GM12891 (cell line): ENCODE measurements around the gene ERO1A. TPM values are rescaled to one million over a fixed set of nuclear protein-coding genes. Genes with fewer than 3 reads are reported as not detected.
"Not testable (repeated sequence)": the region's sequence is repeated elsewhere in the genome, so short reads cannot be mapped to it uniquely, and the experiment has no call there.

ENCODE experiments used
- DNase-seq: peaks from one replicate; pipeline ENCODE4 v3.0.0; 2011; ENCODE audit warnings: low spot score; ENCODE audit not compliant: insufficient read length
- FAIRE-seq: peaks from 2 replicates; lab custom pipeline; 2011; peaks lifted over from hg19 to GRCh38; lab: Jason Lieb, UNC
- PAX5 ChIP-seq: IDR thresholded peaks from 2 replicates; pipeline ENCODE4 v1.6.1; 2011; ENCODE audit warnings: low read length, moderate library complexity, mild to moderate bottlenecking; ENCODE audit not compliant: insufficient read depth, severe bottlenecking
- POLR2A ChIP-seq: IDR thresholded peaks from 2 replicates; pipeline ENCODE4 v1.6.1; 2011; ENCODE audit warnings: low read depth, low read length, control low read depth
- POLR2AphosphoS5 ChIP-seq: IDR thresholded peaks from 2 replicates; pipeline ENCODE4 v1.6.1; 2011; ENCODE audit warnings: low read depth, low read length, control low read depth
- POU2F2 ChIP-seq: IDR thresholded peaks from 2 replicates; pipeline ENCODE4 v1.6.1; 2011; ENCODE audit warnings: low read depth, mild to moderate bottlenecking, control low read depth, low read length, moderate library complexity
- SPI1 ChIP-seq: IDR thresholded peaks from 2 replicates; pipeline ENCODE4 v1.6.1; 2011; ENCODE audit warnings: low read depth, low read length, control low read depth
- TAF1 ChIP-seq: IDR thresholded peaks from 2 replicates; pipeline ENCODE4 v1.6.1; 2011; ENCODE audit warnings: low read depth, low read length, control low read depth
- polyA plus RNA-seq: library from polyadenylated mRNA; unstranded; fragments of >200 nt; gene quantifications from one replicate; pipeline ENCODE4 v1.2.1, GENCODE V29; 2012; ENCODE audit warnings: low read depth, missing spikeins, inconsistent platforms; ENCODE audit not compliant: missing spikeins

ERO1A gene, protein sequence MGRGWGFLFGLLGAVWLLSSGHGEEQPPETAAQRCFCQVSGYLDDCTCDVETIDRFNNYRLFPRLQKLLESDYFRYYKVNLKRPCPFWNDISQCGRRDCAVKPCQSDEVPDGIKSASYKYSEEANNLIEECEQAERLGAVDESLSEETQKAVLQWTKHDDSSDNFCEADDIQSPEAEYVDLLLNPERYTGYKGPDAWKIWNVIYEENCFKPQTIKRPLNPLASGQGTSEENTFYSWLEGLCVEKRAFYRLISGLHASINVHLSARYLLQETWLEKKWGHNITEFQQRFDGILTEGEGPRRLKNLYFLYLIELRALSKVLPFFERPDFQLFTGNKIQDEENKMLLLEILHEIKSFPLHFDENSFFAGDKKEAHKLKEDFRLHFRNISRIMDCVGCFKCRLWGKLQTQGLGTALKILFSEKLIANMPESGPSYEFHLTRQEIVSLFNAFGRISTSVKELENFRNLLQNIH
- 26.7 TPM for polyA plus RNA-seq

DNA sequence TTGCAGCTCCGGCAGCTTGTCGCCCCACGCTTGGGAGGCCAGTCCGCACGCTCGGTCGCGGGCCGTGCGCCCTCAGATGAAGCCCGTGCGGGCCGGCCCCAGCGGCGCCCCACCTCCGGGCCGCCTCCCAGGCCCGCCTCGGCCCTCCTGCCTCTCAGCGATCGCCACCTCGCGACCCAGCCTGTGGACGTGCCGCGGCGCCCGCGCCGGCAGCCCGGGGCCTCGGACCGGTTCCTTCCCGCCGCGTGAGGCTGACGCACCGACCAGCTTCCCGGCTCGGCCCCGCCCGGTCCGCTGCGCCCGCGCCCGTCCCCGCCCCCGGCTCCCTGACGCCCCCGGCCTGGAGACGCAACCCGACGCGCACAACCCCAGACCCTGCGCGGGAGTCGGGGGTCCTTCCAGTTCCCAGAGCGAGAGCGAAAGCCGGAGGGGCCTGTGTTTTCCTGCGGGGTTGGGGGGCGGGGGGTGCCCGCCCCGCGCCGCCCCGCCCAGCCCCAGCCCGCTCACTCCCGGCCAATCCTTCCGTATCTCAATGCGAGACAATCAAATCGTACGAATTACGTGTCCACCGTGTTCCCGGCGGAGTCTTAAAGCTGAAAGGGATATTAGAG is at the start of gene ERO1A:
Gene ERO1A, minus strand, starts transcription at position 78 of the 611 bp plus-strand sequence. Its CDS starts 77 bp downstream, at position 1.
- TF ChIP-seq POLR2AphosphoS5 (no peak), POLR2A (no peak; the same call in 1 of the 2 replicates), POU2F2 (no peak)
- peak; percentile 67 for FAIRE-seq
- peak; percentile 49 for DNase-seq

DNA sequence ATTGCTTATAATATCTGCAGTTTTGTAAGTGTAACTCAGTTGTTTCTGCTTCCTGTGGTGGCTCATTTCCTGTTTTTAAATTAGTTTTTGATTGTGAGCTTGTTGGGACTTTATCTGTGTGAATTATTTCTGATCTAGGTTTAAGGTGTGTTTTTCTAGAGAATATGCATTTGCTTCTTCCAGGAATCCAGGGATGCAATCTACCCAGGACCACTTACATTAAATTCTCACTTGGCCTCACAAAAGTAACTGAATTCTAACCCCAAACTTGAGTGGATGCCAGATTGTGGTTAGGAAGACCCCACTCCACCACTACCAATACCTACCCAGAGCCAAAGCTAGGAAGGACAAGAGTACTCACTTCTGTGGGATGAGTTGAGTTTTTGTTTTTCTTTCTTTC is 46.5 kb upstream of the ERO1A start:
- no peak for DNase-seq
- TF ChIP-seq TAF1 = no peak
- TF ChIP-seq SPI1 = peak; percentile 67
- FAIRE-seq = no peak

DNA sequence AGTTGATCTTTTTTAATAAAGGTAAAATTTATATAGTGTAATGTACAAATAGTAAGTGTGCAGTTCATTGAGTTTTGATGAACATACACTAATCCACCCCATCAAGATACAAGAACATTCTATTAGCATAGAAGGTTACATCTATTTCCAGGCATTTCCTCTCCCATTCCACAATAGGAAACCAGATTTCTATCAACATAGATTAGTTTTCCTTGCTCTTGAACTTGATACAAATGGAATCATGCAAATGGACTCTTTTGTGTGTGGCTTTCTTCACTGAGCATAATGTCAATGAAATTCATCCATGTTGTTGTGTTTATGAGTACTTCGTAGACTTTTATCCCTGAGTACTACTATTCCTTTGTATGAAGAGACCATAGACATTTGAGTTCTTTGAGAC is 45.4 kb upstream of the ERO1A start:
- TF ChIP-seq SPI1 (no peak), PAX5 (no peak), TAF1 (no peak), POLR2AphosphoS5 (no peak), POLR2A (no peak), POU2F2 (no peak)
- no peak for DNase-seq
- no peak for FAIRE-seq

DNA sequence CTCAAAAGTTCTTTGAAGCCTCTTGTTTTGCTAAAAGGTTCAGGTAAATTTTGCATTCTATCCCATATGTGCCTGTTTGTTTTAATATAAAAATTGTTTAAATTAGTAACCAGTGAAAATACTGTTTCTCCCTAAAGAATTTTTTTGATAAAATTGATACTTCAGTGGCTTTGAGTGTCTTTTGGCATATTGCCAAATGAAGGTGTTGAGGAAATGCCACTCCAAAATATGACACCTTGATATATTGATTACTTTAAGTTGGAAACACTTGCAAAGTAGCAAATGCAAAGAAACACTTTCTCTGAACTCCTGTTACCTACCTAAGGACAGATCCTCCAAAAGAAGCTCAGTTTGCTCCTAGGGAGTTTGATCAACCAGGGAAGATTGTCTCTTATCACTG is 43.1 kb upstream of the ERO1A start:
- DNase-seq (no peak), FAIRE-seq (no peak)
- TF ChIP-seq POU2F2 (no peak), TAF1 (no peak), PAX5 (no peak), SPI1 (no peak), POLR2A (no peak), POLR2AphosphoS5 (no peak)

DNA sequence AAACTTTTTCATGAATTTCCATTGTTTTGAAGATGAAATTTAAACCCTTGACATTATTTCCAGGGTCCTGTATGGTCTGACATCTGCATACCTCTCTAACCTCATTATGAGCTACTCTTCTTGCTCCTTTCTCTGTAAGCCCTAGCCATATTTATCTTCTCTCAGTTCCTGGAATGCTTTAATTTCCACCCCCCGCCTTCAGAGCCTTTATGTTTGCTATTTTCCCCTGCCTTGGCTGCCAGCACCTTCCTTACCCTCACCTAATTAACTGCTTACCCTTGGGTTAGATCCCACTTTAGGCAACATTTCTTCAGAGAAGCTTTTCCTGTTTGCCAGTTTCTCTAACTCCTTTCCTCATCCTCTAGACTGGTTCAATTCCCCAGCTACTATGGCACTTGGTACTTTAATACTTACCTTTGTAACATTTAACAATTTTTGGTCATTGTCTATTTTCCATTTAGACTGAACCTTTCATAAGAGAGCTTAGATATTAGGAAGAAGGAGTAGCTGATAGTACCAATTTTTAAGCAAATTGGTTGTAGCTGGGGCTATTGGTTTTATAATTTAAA is 40.6 kb upstream of the ERO1A start:
- FAIRE-seq (no peak), DNase-seq (no peak)

DNA sequence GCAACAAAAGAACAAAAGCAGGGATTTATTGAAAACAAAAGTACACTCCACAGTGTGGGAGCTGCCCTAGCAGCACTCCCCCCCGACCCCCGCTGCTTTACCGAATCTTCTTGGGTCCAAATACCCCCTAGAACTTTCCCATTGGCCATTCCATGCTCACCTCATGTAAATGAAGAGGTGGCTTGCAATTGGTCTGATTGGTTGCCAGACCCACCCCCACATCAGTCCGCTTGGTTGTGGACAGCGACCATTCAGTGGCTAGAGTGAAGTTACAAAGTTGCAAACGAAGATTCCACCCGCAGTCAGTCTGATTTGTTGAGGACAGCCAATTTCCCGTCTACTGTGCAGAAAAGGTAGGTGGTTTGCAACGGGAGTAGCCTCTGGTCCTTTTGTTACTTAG is 38.5 kb upstream of the ERO1A start:
- no peak for TF ChIP-seq PAX5
- no peak for DNase-seq
- no peak for FAIRE-seq

More for the DNA sequence above, 40.6 kb upstream of the ERO1A start:
- no peak for TF ChIP-seq PAX5
- TF ChIP-seq SPI1 = no peak
- no peak for TF ChIP-seq POLR2A
- no peak for TF ChIP-seq POLR2AphosphoS5
- no peak for TF ChIP-seq TAF1
- no peak for TF ChIP-seq POU2F2

DNA sequence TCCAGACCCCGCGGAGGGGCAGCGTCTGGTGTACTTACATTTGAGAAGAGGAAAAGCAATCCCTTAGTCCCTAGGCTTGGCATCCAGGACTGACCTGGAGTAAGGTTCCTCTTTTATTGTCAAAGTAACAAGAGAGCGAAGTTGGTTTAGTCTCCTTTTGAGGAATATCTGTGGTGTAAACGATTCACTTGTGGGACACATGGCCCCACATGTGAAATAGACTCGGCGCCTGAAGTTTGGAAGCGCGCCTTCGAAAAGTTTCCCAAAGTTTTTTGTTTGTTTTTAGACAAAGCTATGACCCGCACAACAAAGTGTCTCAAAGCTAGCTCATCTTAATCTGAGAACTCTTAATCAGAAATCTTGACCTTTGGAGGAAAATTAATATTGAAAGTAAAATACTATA is 35.4 kb upstream of the ERO1A start:
- TF ChIP-seq POLR2A (no peak), PAX5 (no peak)
- FAIRE-seq (no peak), DNase-seq (no peak)

DNA sequence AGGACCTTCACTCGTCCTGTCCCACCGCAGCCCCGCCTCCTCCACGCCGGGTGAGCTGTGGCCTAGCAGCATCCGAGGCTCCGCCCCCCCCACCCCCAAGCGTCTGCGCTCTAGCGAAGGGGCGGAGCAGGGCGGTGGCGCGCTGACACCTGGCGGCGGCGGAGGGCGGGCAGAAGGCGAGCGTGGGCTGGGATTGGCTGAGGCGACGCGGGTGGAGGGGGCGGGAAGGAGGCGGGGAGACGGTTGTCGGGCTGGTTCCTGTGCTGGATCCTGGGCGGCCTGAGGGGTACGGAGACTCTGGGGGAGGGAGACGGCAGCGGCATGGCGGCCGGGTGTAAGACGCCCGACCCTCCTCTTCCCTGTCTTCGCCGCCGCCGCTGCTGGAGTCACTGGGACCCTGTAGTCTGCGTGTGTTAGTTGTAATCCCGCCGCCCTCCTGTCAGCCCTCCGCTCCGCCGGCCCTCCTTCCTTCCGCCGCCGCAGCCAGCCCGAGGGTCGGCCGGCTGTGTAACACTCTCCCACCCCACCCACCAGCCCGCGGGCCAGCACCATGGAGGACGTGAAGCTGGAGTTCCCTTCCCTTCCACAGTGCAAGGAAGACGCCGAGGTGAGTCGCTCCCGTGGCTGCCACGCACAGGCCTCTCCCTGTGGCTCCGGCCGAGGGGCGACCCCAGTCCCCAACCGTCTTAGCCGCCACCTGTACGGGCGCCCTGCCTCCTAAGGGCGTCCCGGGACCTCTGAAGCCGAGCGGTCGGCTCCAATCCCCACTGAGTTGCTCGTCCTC is 34.8 kb upstream of the ERO1A start, which contains the start of gene STYX:
Gene STYX, plus strand, starts transcription at position 242 of the 784 bp plus-strand sequence. Its CDS starts 309 bp downstream, at position 551.
- TF ChIP-seq TAF1 (peak; percentile 76; the same call in 1 of the 2 replicates), PAX5 (peak; percentile 10), POU2F2 (peak; percentile 13; the same call in 1 of the 2 replicates), POLR2A (peak; percentile 93), SPI1 (no peak), POLR2AphosphoS5 (peak; percentile 87)
- DNase-seq (peak; percentile 66), FAIRE-seq (peak; percentile 99)

DNA sequence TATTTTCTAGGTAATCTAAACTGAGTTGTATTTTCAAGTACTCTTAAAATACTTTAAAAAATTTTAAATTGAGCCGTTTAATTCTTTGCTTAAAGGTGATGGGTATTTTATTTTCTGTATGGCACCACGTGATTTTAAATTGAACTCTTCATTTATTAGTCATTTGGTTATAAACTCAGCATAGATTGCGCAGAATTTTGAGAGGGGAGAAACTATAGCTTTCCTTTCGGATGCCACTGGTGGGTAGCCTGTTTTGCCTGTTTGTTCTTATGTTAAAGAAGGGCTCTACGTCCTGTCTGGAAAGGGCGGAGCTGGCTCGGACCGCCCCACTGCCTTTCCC is 34.2 kb upstream of the ERO1A start:
- no peak for TF ChIP-seq POLR2AphosphoS5
- no peak for TF ChIP-seq POLR2A
- no peak for TF ChIP-seq SPI1
- no peak for TF ChIP-seq TAF1
- TF ChIP-seq PAX5 = no peak
- TF ChIP-seq POU2F2 = no peak
- no peak for FAIRE-seq

DNA sequence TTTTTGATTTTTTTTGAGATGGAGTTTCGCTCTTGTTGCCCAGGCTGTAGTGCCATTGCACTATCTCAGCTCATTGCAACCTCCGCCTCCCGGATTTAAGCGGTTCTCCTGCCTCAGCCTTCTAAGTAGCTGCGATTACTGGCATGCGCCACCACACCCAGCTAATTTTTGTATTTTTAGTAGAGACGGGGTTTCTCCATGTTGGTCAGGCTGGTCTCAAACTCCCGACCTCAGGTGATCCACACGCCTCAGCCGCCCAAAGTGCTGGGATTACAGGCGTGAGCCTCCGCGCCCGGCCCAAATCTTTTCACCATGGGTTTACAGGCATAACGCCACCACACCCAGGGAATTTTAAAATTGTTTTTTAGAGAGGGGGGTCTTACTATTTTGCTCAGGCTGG is 33.7 kb upstream of the ERO1A start:
- FAIRE-seq, DNase-seq: not testable (repeated sequence)

More for the DNA sequence above, 34.2 kb upstream of the ERO1A start:
- DNase-seq = no peak

DNA sequence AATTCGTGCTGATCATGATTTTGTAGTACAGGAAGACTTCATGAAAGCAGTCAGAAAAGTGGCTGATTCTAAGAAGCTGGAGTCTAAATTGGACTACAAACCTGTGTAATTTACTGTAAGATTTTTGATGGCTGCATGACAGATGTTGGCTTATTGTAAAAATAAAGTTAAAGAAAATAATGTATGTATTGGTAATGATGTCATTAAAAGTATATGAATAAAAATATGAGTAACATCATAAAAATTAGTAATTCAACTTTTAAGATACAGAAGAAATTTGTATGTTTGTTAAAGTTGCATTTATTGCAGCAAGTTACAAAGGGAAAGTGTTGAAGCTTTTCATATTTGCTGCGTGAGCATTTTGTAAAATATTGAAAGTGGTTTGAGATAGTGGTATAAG is 32.2 kb upstream of the ERO1A start:
- not testable (repeated sequence) for DNase-seq, FAIRE-seq
